ENCODE measurements around the gene TMEM272. TPM values are rescaled to one million over a fixed set of nuclear protein-coding genes. Genes with fewer than 3 reads are reported as not detected.

The TMEM272 gene
- total RNA-seq, 3 donors from 2014 or later (not counting 1 experiment from before 2014, with no cell fraction given): 0.08 TPM; not detected in 2

- no peak overlapping the region for H3K27ac Mint-ChIP-seq
- peaks cover 0 to 8% of the 10 kb centered on the region in 2 donors for H3K4me1 Mint-ChIP-seq
- intact Hi-C loops (cut with micrococcal nuclease): no loop called here
- Histone ChIP-seq H3K27ac (ENCODE audit: low read length) (no peak overlapping the region), H3K9me3 (ENCODE audit: control insufficient read depth, insufficient read depth, low read length) (no peaks in the 10 kb centered on the region), H3K36me3 (ENCODE audit: control insufficient read depth, insufficient read depth, low read length) (no peaks in the 10 kb centered on the region), H3K4me1 (ENCODE audit: control insufficient read depth, insufficient read depth, low read length) (no peaks in the 10 kb centered on the region), H3K4me3 (ENCODE audit: low read length) (no peak overlapping the region), H3K27me3 (ENCODE audit: control insufficient read depth, insufficient read depth, low read length) (no peaks in the 10 kb centered on the region)
- H3K4me3 Mint-ChIP-seq: no peak overlapping the region
- DNase-seq (no peak), ATAC-seq (no peak)
- no peaks in the 10 kb centered on the region for H3K9me3 Mint-ChIP-seq
- no peak for TF ChIP-seq CTCF (IDR thresholded peaks at IDR 0.05)
- WGBS (ENCODE audit: insufficient coverage): 85% methylated on average over 7 of the region's 7 CpGs
- H3K27me3 Mint-ChIP-seq (ENCODE audit: low read depth in 2 of 2): peaks cover 3 to 12% of the 10 kb centered on the region in 2 donors
- no peaks in the 10 kb centered on the region for H3K36me3 Mint-ChIP-seq
These were observed 10.3 kb downstream of the TMEM272 start for GRCh38 chr13:51834581-51835171.

GRCh38 chr13:51833980-51834379 is 11.0 kb downstream of the TMEM272 start:
- Mint-ChIP-seq H3K9me3 (no peaks in the 10 kb centered on the region), H3K27me3 (ENCODE audit: low read depth in 2 of 2) (peaks cover 3 to 12% of the 10 kb centered on the region in 2 donors), H3K4me3 (no peak overlapping the region), H3K36me3 (no peaks in the 10 kb centered on the region), H3K27ac (no peak overlapping the region), H3K4me1 (peaks cover 0 to 8% of the 10 kb centered on the region in 2 donors)
- ATAC-seq (no peak), DNase-seq (no peak)
- H3K27me3 ChIP-seq (ENCODE audit: control insufficient read depth, insufficient read depth, low read length): no peaks in the 10 kb centered on the region
- WGBS (ENCODE audit: insufficient coverage): 91% methylated on average over 5 of the region's 10 CpGs
- no peaks in the 10 kb centered on the region for H3K4me1 ChIP-seq (ENCODE audit: control insufficient read depth, insufficient read depth, low read length)
- H3K4me3 ChIP-seq (ENCODE audit: low read length): no peak overlapping the region
- no peaks in the 10 kb centered on the region for H3K9me3 ChIP-seq (ENCODE audit: control insufficient read depth, insufficient read depth, low read length)
- TF ChIP-seq CTCF (IDR thresholded peaks at IDR 0.05): no peak
- no peak overlapping the region for H3K27ac ChIP-seq (ENCODE audit: low read length)
- intact Hi-C loops (cut with micrococcal nuclease): no loop called here
- no peaks in the 10 kb centered on the region for H3K36me3 ChIP-seq (ENCODE audit: control insufficient read depth, insufficient read depth, low read length)

GRCh38 chr13:51832471-51833152 is 12.4 kb downstream of the TMEM272 start:
- Mint-ChIP-seq H3K27ac (no peak overlapping the region), H3K27me3 (ENCODE audit: low read depth in 2 of 2) (peaks cover 3 to 12% of the 10 kb centered on the region in 2 donors), H3K4me1 (peaks cover 0 to 10% of the 10 kb centered on the region in 2 donors), H3K4me3 (no peak overlapping the region), H3K36me3 (no peaks in the 10 kb centered on the region), H3K9me3 (no peaks in the 10 kb centered on the region)
- ATAC-seq (peak; percentile 84 to 96 (median 90)), DNase-seq (peak in 1 of 2 donors; percentile 86)
- Histone ChIP-seq H3K36me3 (ENCODE audit: control insufficient read depth, insufficient read depth, low read length) (no peaks in the 10 kb centered on the region), H3K9me3 (ENCODE audit: control insufficient read depth, insufficient read depth, low read length) (no peaks in the 10 kb centered on the region), H3K4me1 (ENCODE audit: control insufficient read depth, insufficient read depth, low read length) (peaks cover 3% of the 10 kb centered on the region), H3K4me3 (ENCODE audit: low read length) (no peak overlapping the region), H3K27ac (ENCODE audit: low read length) (no peak overlapping the region), H3K27me3 (ENCODE audit: control insufficient read depth, insufficient read depth, low read length) (no peaks in the 10 kb centered on the region)
- TF ChIP-seq CTCF (IDR thresholded peaks at IDR 0.05): peak; percentile 40
- intact Hi-C loops (cut with micrococcal nuclease): loop anchor here (1.0 kb wide), 1 partner anchor 17 kb away; no protein-coding TSS in a partner anchor
- 68% methylated on average over 6 of the region's 6 CpGs for WGBS (ENCODE audit: insufficient coverage)
